H9 (cell line): ENCODE results near the gene MYO1D. TPM values are rescaled to one million over a fixed set of nuclear protein-coding genes. Genes with fewer than 3 reads are reported as not detected.

ENCODE experiments used
- DNase-seq: peaks from one replicate; pipeline ENCODE4 v3.0.0-alpha.2; 2017
- H2AFZ ChIP-seq: one replicate; pipeline ENCODE4 v1.6.1; 2013; ENCODE audit warnings: mild to moderate bottlenecking, low read length, control low read depth, moderate library complexity
- H2AK5ac ChIP-seq: 2 replicates; pipeline ENCODE4 v1.6.1; 2013; ENCODE audit warnings: low read length, control low read depth, mixed read lengths; ENCODE audit not compliant: insufficient read length
- H2BK120ac ChIP-seq: one replicate; pipeline ENCODE4 v1.6.1; 2013; ENCODE audit warnings: low read depth, mild to moderate bottlenecking, low read length, control low read depth, inconsistent platforms; ENCODE audit not compliant: poor library complexity, severe bottlenecking
- H2BK12ac ChIP-seq: 2 replicates; pipeline ENCODE4 v1.6.1; 2013; ENCODE audit warnings: low read length, control low read depth, mixed read lengths, low read depth; ENCODE audit not compliant: insufficient read length
- H2BK15ac ChIP-seq: 2 replicates; pipeline ENCODE4 v1.6.1; 2013; ENCODE audit warnings: low read depth, low read length, control low read depth
- H2BK20ac ChIP-seq: one replicate; pipeline ENCODE4 v1.6.1; 2013; ENCODE audit warnings: low read depth, mild to moderate bottlenecking, low read length, control low read depth, inconsistent platforms; ENCODE audit not compliant: poor library complexity, severe bottlenecking
- H2BK5ac ChIP-seq: 2 replicates; pipeline ENCODE4 v1.6.1; 2013; ENCODE audit warnings: low read length, control low read depth, mixed read lengths; ENCODE audit not compliant: insufficient read length
- H3K14ac ChIP-seq: 2 replicates; pipeline ENCODE4 v1.6.1; 2013; ENCODE audit warnings: low read length, control low read depth; ENCODE audit not compliant: insufficient read depth
- H3K18ac ChIP-seq: 2 replicates; pipeline ENCODE4 v1.6.1; 2013; ENCODE audit warnings: low read depth, mild to moderate bottlenecking, mixed read lengths, low read length, control low read depth; ENCODE audit not compliant: insufficient read length
- H3K23ac ChIP-seq: 2 replicates; pipeline ENCODE4 v1.6.1; 2013; ENCODE audit warnings: low read length, control low read depth, mixed read lengths, low read depth; ENCODE audit not compliant: insufficient read length
- H3K23me2 ChIP-seq: 2 replicates; pipeline ENCODE4 v1.6.1; 2013; ENCODE audit warnings: low read depth, mild to moderate bottlenecking, mixed read lengths, low read length, control low read depth; ENCODE audit not compliant: insufficient read length, poor library complexity, severe bottlenecking
- H3K27ac ChIP-seq: 2 replicates; pipeline ENCODE4 v1.5.1; 2013; ENCODE audit warnings: low read length, control low read depth, mixed read lengths, low read depth; ENCODE audit not compliant: insufficient read length
- H3K27me3 ChIP-seq: 2 replicates; pipeline ENCODE4 v1.6.1; 2013; ENCODE audit warnings: low read length, control low read depth, inconsistent platforms; ENCODE audit not compliant: insufficient read depth
- H3K4ac ChIP-seq: 2 replicates; pipeline ENCODE4 v1.6.1; 2013; ENCODE audit warnings: low read depth, mild to moderate bottlenecking, control low read depth, inconsistent platforms, low read length, moderate library complexity
- H3K4me1 ChIP-seq: 2 replicates; pipeline ENCODE4 v1.6.1; 2013; ENCODE audit warnings: low read length, control low read depth, inconsistent platforms; ENCODE audit not compliant: insufficient read depth
- H3K4me2 ChIP-seq: 2 replicates; pipeline ENCODE4 v1.6.1; 2013; ENCODE audit warnings: low read length, control low read depth, mixed read lengths; ENCODE audit not compliant: insufficient read length, insufficient read depth
- H3K56ac ChIP-seq: 2 replicates; pipeline ENCODE4 v1.6.1; 2013; ENCODE audit warnings: low read depth, mild to moderate bottlenecking, mixed read lengths, low read length, control low read depth; ENCODE audit not compliant: insufficient read length
- H3K79me1 ChIP-seq: 2 replicates; pipeline ENCODE4 v1.6.1; 2013; ENCODE audit warnings: low read depth, mild to moderate bottlenecking, moderate library complexity, low read length, control low read depth, inconsistent platforms; ENCODE audit not compliant: insufficient read depth, poor library complexity, severe bottlenecking
- H3K79me2 ChIP-seq: 2 replicates; pipeline ENCODE4 v1.6.1; 2013; ENCODE audit warnings: low read length, control low read depth, inconsistent platforms; ENCODE audit not compliant: insufficient read depth
- H3K9ac ChIP-seq: 2 replicates; pipeline ENCODE4 v1.6.1; 2013; ENCODE audit warnings: low read length, control low read depth, mixed read lengths; ENCODE audit not compliant: insufficient read length; ENCODE audit errors: extremely low read depth
- H3K9me3 ChIP-seq: one replicate; pipeline ENCODE4 v1.6.1; 2013; ENCODE audit warnings: low read depth, low read length, inconsistent platforms; ENCODE audit not compliant: control insufficient read depth
- H3T11ph ChIP-seq: one replicate; pipeline ENCODE4 v1.6.1; 2013; ENCODE audit warnings: mild to moderate bottlenecking, low read length, control low read depth, inconsistent platforms
- H4K20me1 ChIP-seq: one replicate; pipeline ENCODE4 v1.6.1; 2013; ENCODE audit not compliant: control insufficient read depth, insufficient read length, insufficient read depth
- H4K5ac ChIP-seq: 2 replicates; pipeline ENCODE4 v1.6.1; 2013; ENCODE audit warnings: low read depth, mild to moderate bottlenecking, mixed read lengths, low read length, control low read depth; ENCODE audit not compliant: insufficient read length
- H4K8ac ChIP-seq: replicated peaks from 2 replicates; pipeline ENCODE4 v1.6.1; 2013; ENCODE audit warnings: low read length, control low read depth, mixed read lengths, low read depth; ENCODE audit not compliant: insufficient read length
- H4K91ac ChIP-seq: 2 replicates; pipeline ENCODE4 v1.6.1; 2013; ENCODE audit warnings: low read depth, mild to moderate bottlenecking, moderate library complexity, mixed read lengths, low read length, control low read depth; ENCODE audit not compliant: insufficient read length
- H3K27ac Mint-ChIP-seq, 3 experiments: 2 replicates in 2 of 3; 3 replicates in 1 of 3; pipeline ENCODE4 v1.8.0; 2020 to 2021; ENCODE audit warnings: mixed read lengths in 3 of 3, mild to moderate bottlenecking in 1 of 3, moderate library complexity in 1 of 3
- H3K27me3 Mint-ChIP-seq: 2 replicates; pipeline ENCODE4 v1.8.0; 2021; ENCODE audit warnings: low read depth, mild to moderate bottlenecking, moderate library complexity, mixed read lengths
- H3K36me3 Mint-ChIP-seq, 3 experiments: 2 replicates in 2 of 3; 3 replicates in 1 of 3; pipeline ENCODE4 v1.8.0; 2020 to 2021; ENCODE audit warnings: low read depth in 3 of 3, mixed read lengths in 3 of 3; ENCODE audit not compliant: insufficient read depth in 1 of 3
- H3K4me1 Mint-ChIP-seq, 2 experiments: 2 replicates each; pipeline ENCODE4 v1.8.0; 2020; ENCODE audit warnings: mixed read lengths in 2 of 2
- H3K4me3 Mint-ChIP-seq, 2 experiments: 2 replicates in 1 of 2; 3 replicates in 1 of 2; pipeline ENCODE4 v1.8.0; 2020 to 2021; ENCODE audit warnings: mild to moderate bottlenecking in 2 of 2, mixed read lengths in 2 of 2, moderate library complexity in 1 of 2
- H3K9me3 Mint-ChIP-seq, 2 experiments: 2 replicates in 1 of 2; 3 replicates in 1 of 2; pipeline ENCODE4 v1.8.0; 2020; ENCODE audit warnings: mild to moderate bottlenecking in 2 of 2, mixed read lengths in 2 of 2, moderate library complexity in 1 of 2
- CTCF ChIP-seq: fragments of 200-600 bp; sonication (generic); conservative IDR thresholded peaks from 3 replicates; pipeline ENCODE4 v1.8.0; 2021; ENCODE audit warnings: antibody characterized with exemption, mild to moderate bottlenecking
- WGBS: extraction: QIAGEN DNeasy Blood & Tissue Kit; methylation state at CpG from one replicate; pipeline ENCODE4 v1.1.7; 2013; ENCODE audit warnings: missing lambda C conversion rate, low lambda C conversion rate, mixed read lengths; ENCODE audit not compliant: insufficient read length; ENCODE audit errors: extremely low coverage; 5-methylcytosine and 5-hydroxymethylcytosine counted together
- total RNA-seq: library from RNA; stranded (reverse); gene quantifications from 2 replicates; pipeline ENCODE4 v1.2.1, GENCODE V29; 2021

MYO1D gene
- total RNA-seq, 1 experiment from 2014 or later, result 19.0 TPM

- H3K4me3 Mint-ChIP-seq, result no peak overlapping the region
- no peaks in the 10 kb centered on the region for H4K20me1 ChIP-seq
- TF ChIP-seq CTCF, result no peak
Measured at GRCh38 chr17:32475258-32475657, 401.7 kb downstream of the MYO1D start.

More at GRCh38 chr17:32475258-32475657, 401.7 kb downstream of the MYO1D start:
- no peak overlapping the region for H3K4ac ChIP-seq
- H3K79me2 ChIP-seq, result 0 out of 2 replicates have a peak, but pooled peaks cover 3% of the 10 kb centered on the region
- WGBS, result no CpG with 5 or more reads among the region's 3 CpGs
- H3K9me3 ChIP-seq, result no peaks in the 10 kb centered on the region
- no peak overlapping the region for H2BK120ac ChIP-seq
- H2BK5ac ChIP-seq, result no peak overlapping the region
- H3K27ac Mint-ChIP-seq, result no peak overlapping the region
- no peaks in the 10 kb centered on the region for H3K9me3 Mint-ChIP-seq
- peaks cover 70 to 92% (median 89%) of the 10 kb centered on the region in 3 experiments for H3K36me3 Mint-ChIP-seq
- H3K4me1 ChIP-seq, result no peaks in the 10 kb centered on the region
- H2BK20ac ChIP-seq, result no peak overlapping the region
- no peak overlapping the region for H3K18ac ChIP-seq
- H3K27me3 Mint-ChIP-seq, result no peaks in the 10 kb centered on the region
- no peaks in the 10 kb centered on the region for H3K79me1 ChIP-seq
- H3K56ac ChIP-seq, result no peak overlapping the region
- no peak overlapping the region for H2AK5ac ChIP-seq
- no peak overlapping the region for H4K91ac ChIP-seq
- H3K23ac ChIP-seq, result no peak overlapping the region
- no peak overlapping the region for H4K8ac ChIP-seq
- no peaks in the 10 kb centered on the region for H3K23me2 ChIP-seq
- H2BK15ac ChIP-seq, result no peak overlapping the region
- no peak overlapping the region for H2BK12ac ChIP-seq
- no peaks in the 10 kb centered on the region for H3K27me3 ChIP-seq
- no peak overlapping the region for H3K27ac ChIP-seq
- no peak overlapping the region for H3T11ph ChIP-seq
- H3K4me1 Mint-ChIP-seq, result peaks cover 10 to 16% of the 10 kb centered on the region in 2 experiments
- no peak overlapping the region for H3K9ac ChIP-seq
- no peak overlapping the region for H3K14ac ChIP-seq
- no peak overlapping the region for H3K4me2 ChIP-seq
- H4K5ac ChIP-seq, result no peak overlapping the region
- no peak overlapping the region for H2AFZ ChIP-seq
- no peak for DNase-seq
